ENCODE data around the gene PLS1.

GRCh38 chr3:142664311-142664710 lies 68.1 kb downstream of the PLS1 start:
- TF ChIP-seq CTCF (IDR thresholded peaks at IDR 0.05) (no peak), POLR2A (IDR thresholded peaks at IDR 0.05) (no peak), POLR2AphosphoS5 (IDR thresholded peaks at IDR 0.05) (no peak)
